Inflammatory macrophage treated with lipopolysaccharide for 1 hour (primary cell): ENCODE results near the gene ZNF35.
"Not testable (repeated sequence)": the region's sequence is repeated elsewhere in the genome, so short reads cannot be mapped to it uniquely, and the experiment has no call there.

ENCODE experiments used
- DNase-seq, 2 donors: peaks; one replicate each; pipeline ENCODE4 v3.0.0-alpha.2; 2020 to 2022

ZNF35 gene

GRCh38 chr3:44648564-44649229 is at the start of gene ZNF35:
Gene ZNF35 (plus strand): TSS chr3:44648732. CDS start chr3:44651068, 2,336 bp downstream.
- peak; percentile 79 to 91 for DNase-seq

GRCh38 chr3:44601749-44602148 is 46.8 kb upstream of the ZNF35 start:
- DNase-seq: no peak

- DNase-seq: no peak
Observed at GRCh38 chr3:44612678-44613077, 35.9 kb upstream of the ZNF35 start.

- peak; percentile 82 to 89 for DNase-seq
Observed at GRCh38 chr3:44624749-44625480, 23.6 kb upstream of the ZNF35 start, which contains the start of gene ZNF197. Gene ZNF197 (plus strand): TSS chr3:44625036. CDS start chr3:44629155, 4,119 bp downstream.

- no peak for DNase-seq
Observed at GRCh38 chr3:44628716-44629115, 19.8 kb upstream of the ZNF35 start.

- DNase-seq: no peak
Observed at GRCh38 chr3:44632193-44632592, 16.3 kb upstream of the ZNF35 start.

- no peak for DNase-seq
Observed at GRCh38 chr3:44642337-44642736, 6.2 kb upstream of the ZNF35 start.

GRCh38 chr3:44643024-44643423 is 5.5 kb upstream of the ZNF35 start:
- no peak for DNase-seq

GRCh38 chr3:44647771-44648170 is 761 bp upstream of the ZNF35 start:
- DNase-seq: no peak

GRCh38 chr3:44649709-44650108 is 1.2 kb downstream of the ZNF35 start:
- DNase-seq: no peak

GRCh38 chr3:44654039-44654438 is 5.5 kb downstream of the ZNF35 start:
- DNase-seq: no peak

GRCh38 chr3:44659015-44659414 is 10.5 kb downstream of the ZNF35 start:
- no peak for DNase-seq

- DNase-seq: no peak
Observed at GRCh38 chr3:44659434-44659833, 10.9 kb downstream of the ZNF35 start.

GRCh38 chr3:44661189-44661588 is 12.7 kb downstream of the ZNF35 start:
- DNase-seq: no peak

GRCh38 chr3:44665173-44665572 is 16.6 kb downstream of the ZNF35 start:
- no peak for DNase-seq

GRCh38 chr3:44666346-44666745 is 17.8 kb downstream of the ZNF35 start:
- DNase-seq: no peak

GRCh38 chr3:44669760-44670159 is 21.2 kb downstream of the ZNF35 start:
- DNase-seq: no peak

- not testable (repeated sequence) for DNase-seq
Observed at GRCh38 chr3:44673466-44673865, 24.9 kb downstream of the ZNF35 start.

- no peak for DNase-seq
Observed at GRCh38 chr3:44674211-44674610, 25.7 kb downstream of the ZNF35 start.

- DNase-seq: no peak
Observed at GRCh38 chr3:44678480-44679116, 30.1 kb downstream of the ZNF35 start.

- DNase-seq: no peak
Observed at GRCh38 chr3:44680921-44681455, 32.5 kb downstream of the ZNF35 start.

- DNase-seq: no peak
Observed at GRCh38 chr3:44682182-44682896, 33.8 kb downstream of the ZNF35 start.
